ENCODE measurements around the gene SNRK. TPM values are rescaled to one million over a fixed set of nuclear protein-coding genes. Genes with fewer than 3 reads are reported as not detected.

SNRK gene
- polyA plus RNA-seq, 3 donors, result 12.8 to 19.7 (median 16.1) TPM

- H2AFZ ChIP-seq (ENCODE audit: insufficient read depth, low read depth, low read length, poor library complexity, severe bottlenecking), result no peak overlapping the region
- no peak overlapping the region for H3K9ac ChIP-seq (ENCODE audit: insufficient read depth, low read length, poor library complexity, severe bottlenecking)
- H3K79me2 ChIP-seq (ENCODE audit: insufficient read depth, low read length), result no peaks in the 10 kb centered on the region
- Mint-ChIP-seq H3K9me3 (peaks cover 0 to 5% (median 0%) of the 10 kb centered on the region in 7 donors), H3K36me3 (peaks cover 19 to 35% of the 10 kb centered on the region in 2 donors), H3K27ac (peak overlapping the region in 1 of 7 donors; percentile 46), H3K4me3 (no peak overlapping the region), H3K4me1 (peaks cover 15% of the 10 kb centered on the region), H3K27me3 (ENCODE audit: low read depth in 3 of 3) (peaks cover 0 to 2% (median 1%) of the 10 kb centered on the region in 3 donors)
- H3K27ac ChIP-seq (ENCODE audit: low read depth in 1 of 2, low read length in 2 of 2), result no peak overlapping the region
- TF ChIP-seq CTCF (IDR thresholded peaks at IDR 0.05), result no peak
- no peaks in the 10 kb centered on the region for H3K9me3 ChIP-seq (replicated peaks in 1 of 2; ENCODE audit: control insufficient read depth in 1 of 2, insufficient read depth in 1 of 2, low read length in 2 of 2)
- H4K20me1 ChIP-seq (ENCODE audit: insufficient read depth, low read length), result no peaks in the 10 kb centered on the region
- intact Hi-C loops (cut with micrococcal nuclease), result no loop called here
- H3K4me2 ChIP-seq (replicated peaks; ENCODE audit: extremely low read depth, low read length, poor library complexity, severe bottlenecking), result no peak overlapping the region
- WGBS (ENCODE audit: insufficient coverage), result 94% methylated on average over 9 of the region's 9 CpGs
- H3K4me1 ChIP-seq (ENCODE audit: control insufficient read depth in 1 of 2, insufficient read depth in 2 of 2, low read length in 2 of 2), result peaks cover 9 to 12% of the 10 kb centered on the region in 2 donors
- H3K36me3 ChIP-seq (replicated peaks in 1 of 2; ENCODE audit: control insufficient read depth in 1 of 2, insufficient read depth in 2 of 2, low read length in 2 of 2), result peaks cover 16 to 20% of the 10 kb centered on the region in 2 donors
- no peak for DNase-seq
- no peak overlapping the region for H3K4me3 ChIP-seq (replicated peaks in 1 of 3; ENCODE audit: low read depth in 2 of 3, low read length in 3 of 3)
- H3K27me3 ChIP-seq (ENCODE audit: control insufficient read depth in 2 of 2, insufficient read depth in 2 of 2, low read length in 2 of 2), result no peaks in the 10 kb centered on the region
Observed at GRCh38 chr3:43366885-43367284, 80.5 kb downstream of the SNRK start.

- no peaks in the 10 kb centered on the region for H4K20me1 ChIP-seq (ENCODE audit: insufficient read depth, low read length)
- no peaks in the 10 kb centered on the region for H3K27me3 ChIP-seq (ENCODE audit: control insufficient read depth in 2 of 2, insufficient read depth in 2 of 2, low read length in 2 of 2)
- Mint-ChIP-seq H3K9me3 (peaks cover 0 to 4% (median 0%) of the 10 kb centered on the region in 7 donors), H3K4me3 (no peak overlapping the region), H3K27ac (peak overlapping the region; percentile 12 to 88 (median 66)), H3K4me1 (peaks cover 15% of the 10 kb centered on the region), H3K36me3 (peaks cover 21 to 34% of the 10 kb centered on the region in 2 donors), H3K27me3 (ENCODE audit: low read depth in 3 of 3) (peaks cover 0 to 3% (median 1%) of the 10 kb centered on the region in 3 donors)
- 84% methylated on average over 3 of the region's 8 CpGs for WGBS (ENCODE audit: insufficient coverage)
- peak overlapping the region; percentile 47 to 74 for H3K27ac ChIP-seq (ENCODE audit: low read depth in 1 of 2, low read length in 2 of 2)
- H3K4me1 ChIP-seq (ENCODE audit: control insufficient read depth in 1 of 2, insufficient read depth in 2 of 2, low read length in 2 of 2), result peaks cover 9 to 12% of the 10 kb centered on the region in 2 donors
- intact Hi-C loops (cut with micrococcal nuclease), result loop anchor here in 1 of 2 donors (10.0 kb wide), 1 partner anchor 45 kb away; no protein-coding TSS in a partner anchor
- no peak overlapping the region for H3K4me2 ChIP-seq (replicated peaks; ENCODE audit: extremely low read depth, low read length, poor library complexity, severe bottlenecking)
- TF ChIP-seq CTCF (IDR thresholded peaks at IDR 0.05), result no peak
- no peak overlapping the region for H3K4me3 ChIP-seq (replicated peaks in 1 of 3; ENCODE audit: low read depth in 2 of 3, low read length in 3 of 3)
- H3K79me2 ChIP-seq (ENCODE audit: insufficient read depth, low read length), result no peaks in the 10 kb centered on the region
- H3K9ac ChIP-seq (ENCODE audit: insufficient read depth, low read length, poor library complexity, severe bottlenecking), result no peak overlapping the region
- H2AFZ ChIP-seq (ENCODE audit: insufficient read depth, low read depth, low read length, poor library complexity, severe bottlenecking), result peak overlapping the region; percentile 54
- peaks cover 16 to 20% of the 10 kb centered on the region in 2 donors for H3K36me3 ChIP-seq (replicated peaks in 1 of 2; ENCODE audit: control insufficient read depth in 1 of 2, insufficient read depth in 2 of 2, low read length in 2 of 2)
- peak; percentile 67 to 82 (median 75) for DNase-seq
- H3K9me3 ChIP-seq (replicated peaks in 1 of 2; ENCODE audit: control insufficient read depth in 1 of 2, insufficient read depth in 1 of 2, low read length in 2 of 2), result no peaks in the 10 kb centered on the region
Observed at GRCh38 chr3:43369404-43370292, 83.3 kb downstream of the SNRK start.

Data from CD14-positive monocyte (primary cell).